ENCODE results near the gene MBOAT2.

The MBOAT2 gene

GRCh38 chr2:9015998-9016397, 12.5 kb upstream of the MBOAT2 start:
- no peak for DNase-seq

- no peak for DNase-seq
These were observed 9.9 kb upstream of the MBOAT2 start for GRCh38 chr2:9013403-9013802.

GRCh38 chr2:9010866-9011265, 7.4 kb upstream of the MBOAT2 start:
- DNase-seq = no peak

- no peak for DNase-seq
These were observed 5.6 kb upstream of the MBOAT2 start for GRCh38 chr2:9008951-9009664.

GRCh38 chr2:9006368-9006767, 2.9 kb upstream of the MBOAT2 start:
- no peak for DNase-seq

- no peak for DNase-seq
These were observed 1.1 kb upstream of the MBOAT2 start for GRCh38 chr2:9004338-9005204.

GRCh38 chr2:9003366-9003615, 193 bp downstream of the MBOAT2 start:
- DNase-seq = no peak

- no peak for DNase-seq
These were observed 683 bp downstream of the MBOAT2 start for GRCh38 chr2:9002637-9003365.

- no peak for DNase-seq
These were observed 1.2 kb downstream of the MBOAT2 start for GRCh38 chr2:9002313-9002636.

- DNase-seq = no peak
These were observed 1.7 kb downstream of the MBOAT2 start for GRCh38 chr2:9001778-9002177.

GRCh38 chr2:9001229-9001628, 2.3 kb downstream of the MBOAT2 start:
- no peak for DNase-seq

- DNase-seq = no peak
These were observed 3.0 kb downstream of the MBOAT2 start for GRCh38 chr2:9000442-9000841.

GRCh38 chr2:8999797-9000196, 3.7 kb downstream of the MBOAT2 start:
- no peak for DNase-seq

GRCh38 chr2:8999102-8999446, 4.4 kb downstream of the MBOAT2 start:
- no peak for DNase-seq

- no peak for DNase-seq
These were observed 4.9 kb downstream of the MBOAT2 start for GRCh38 chr2:8998418-8999101.

GRCh38 chr2:8997631-8998030, 5.9 kb downstream of the MBOAT2 start:
- DNase-seq = no peak

- DNase-seq = no peak
These were observed 6.4 kb downstream of the MBOAT2 start for GRCh38 chr2:8997108-8997507.

- no peak for DNase-seq
These were observed 7.5 kb downstream of the MBOAT2 start for GRCh38 chr2:8996006-8996405.

GRCh38 chr2:8994386-8994785, 9.1 kb downstream of the MBOAT2 start:
- no peak for DNase-seq

GRCh38 chr2:8993902-8994278, 9.6 kb downstream of the MBOAT2 start:
- DNase-seq = no peak

GRCh38 chr2:8993196-8993901, 10.1 kb downstream of the MBOAT2 start:
- no peak for DNase-seq

GRCh38 chr2:8992643-8993042, 10.8 kb downstream of the MBOAT2 start:
- no peak for DNase-seq

GRCh38 chr2:8989536-8990079, 13.9 kb downstream of the MBOAT2 start:
- no peak for DNase-seq
